ENCODE measurements around the gene TKT.

DNA sequence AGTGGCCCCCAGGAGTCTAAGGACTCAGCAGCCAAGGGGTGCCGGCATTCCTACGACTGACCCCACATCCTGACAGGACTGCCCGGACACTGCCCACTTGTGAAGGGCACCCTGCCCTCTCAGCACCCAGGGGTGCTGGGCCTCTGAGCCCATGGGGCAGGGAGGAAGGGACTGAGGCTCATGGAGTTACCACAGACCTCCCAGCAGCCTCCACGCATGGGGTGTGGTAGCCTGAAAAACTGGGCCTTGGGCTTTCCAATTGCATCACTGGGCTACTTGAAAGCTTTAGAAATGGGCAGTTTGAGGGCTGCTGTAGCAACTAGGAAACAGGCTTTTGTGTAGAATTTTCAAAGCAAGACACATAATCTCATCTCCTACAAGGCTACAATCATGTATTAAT, 13.2 kb downstream of the TKT start:
- TF ChIP-seq CTCF (IDR thresholded peaks at IDR 0.05) = no peak
- no peak for TF ChIP-seq POLR2A (IDR thresholded peaks at IDR 0.05)
